ENCODE measurements around the gene CD8A.

The CD8A gene

DNA sequence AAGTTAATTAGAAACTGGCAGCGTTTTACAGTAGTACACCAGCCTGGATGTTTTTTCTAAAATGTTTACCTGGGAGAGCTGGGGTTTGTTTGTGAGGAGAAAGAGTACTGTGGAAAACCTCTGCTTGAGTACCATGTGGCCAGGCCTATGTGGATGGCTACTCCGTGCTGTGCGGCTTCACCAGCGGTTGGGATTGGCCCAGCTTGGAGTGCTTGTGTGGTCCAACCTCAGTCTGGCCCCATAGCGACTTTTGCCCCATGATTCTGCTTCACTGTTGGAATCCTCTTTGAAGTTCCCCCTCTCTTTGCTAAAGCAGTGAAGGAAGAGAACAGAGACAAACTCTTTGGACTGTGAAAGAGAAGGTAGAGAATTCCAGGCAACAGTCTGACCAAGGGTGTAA, 15.9 kb downstream of the CD8A start:
- H3K9me3 ChIP-seq (ENCODE audit: insufficient read depth, low read depth, low read length), result no peaks in the 10 kb centered on the region
- no peak overlapping the region for H3K9ac ChIP-seq (ENCODE audit: low read depth, low read length)
- peaks cover 4% of the 10 kb centered on the region; the same call in 1 of the 2 replicates for H3K4me1 ChIP-seq (ENCODE audit: insufficient read depth, low read length)
- no peak overlapping the region for H3K4me3 ChIP-seq (ENCODE audit: low read length)
- H3K36me3 ChIP-seq (ENCODE audit: insufficient read depth, low read length), result peaks cover 54% of the 10 kb centered on the region
- H3K27me3 ChIP-seq (ENCODE audit: insufficient read depth, low read length), result no peaks in the 10 kb centered on the region
- H3K27ac ChIP-seq (ENCODE audit: low read depth, low read length), result no peak overlapping the region
- WGBS, result 84% methylated on average over 5 of the region's 5 CpGs

DNA sequence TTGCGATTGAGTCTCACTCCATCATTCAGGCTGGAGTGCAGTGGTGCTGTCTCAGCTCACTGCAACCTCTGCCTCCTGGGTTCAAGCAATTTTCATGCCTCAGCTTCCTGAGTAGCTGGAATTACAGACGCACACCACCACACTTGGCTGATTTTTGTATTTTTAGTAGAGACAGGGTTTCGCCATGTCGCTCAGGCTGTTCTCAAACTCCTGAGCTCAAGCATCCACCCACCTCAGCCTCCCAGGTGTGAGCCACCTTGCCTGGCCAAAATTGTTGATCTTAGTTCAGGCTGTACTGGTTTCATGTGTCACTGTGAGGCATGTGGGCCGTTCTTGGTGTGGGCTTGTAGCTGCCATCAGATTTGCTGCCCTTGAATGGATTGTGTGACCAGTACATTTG, 18.1 kb downstream of the CD8A start:
- peaks cover 4% of the 10 kb centered on the region; the same call in 1 of the 2 replicates for H3K4me1 ChIP-seq (ENCODE audit: insufficient read depth, low read length)
- H3K9ac ChIP-seq (ENCODE audit: low read depth, low read length), result no peak overlapping the region
- no peaks in the 10 kb centered on the region for H3K9me3 ChIP-seq (ENCODE audit: insufficient read depth, low read depth, low read length)
- H3K36me3 ChIP-seq (ENCODE audit: insufficient read depth, low read length), result peaks cover 68% of the 10 kb centered on the region
- H3K27ac ChIP-seq (ENCODE audit: low read depth, low read length), result no peak overlapping the region
- no peak overlapping the region for H3K4me3 ChIP-seq (ENCODE audit: low read length)
- 82% methylated on average over 5 of the region's 5 CpGs for WGBS
- H3K27me3 ChIP-seq (ENCODE audit: insufficient read depth, low read length), result no peaks in the 10 kb centered on the region

- H3K36me3 ChIP-seq (ENCODE audit: insufficient read depth, low read length), result peaks cover 80% of the 10 kb centered on the region
- WGBS, result 94% methylated on average over 6 of the region's 6 CpGs
Observed at GRCh38 chr2:86770816-86771301, 19.9 kb downstream of the CD8A start.

DNA sequence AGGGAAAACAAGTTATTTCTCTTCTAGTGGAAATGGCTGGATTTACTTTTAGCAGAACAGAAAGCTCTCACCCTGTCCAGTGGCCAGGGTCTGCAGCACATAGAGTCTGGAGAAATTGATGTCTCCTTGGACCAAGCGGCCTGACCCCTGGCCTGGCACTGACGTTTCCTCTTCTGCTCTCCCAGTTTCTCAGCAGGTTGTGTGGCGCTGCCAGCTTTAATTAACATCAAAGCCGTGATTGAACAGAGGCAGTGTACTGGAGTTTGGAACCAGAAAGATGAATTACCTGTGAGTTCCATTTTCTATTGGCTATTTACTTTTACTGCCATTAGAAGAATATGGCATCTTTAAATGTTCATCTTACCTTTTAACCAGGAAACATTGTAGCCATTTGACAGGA, 20.9 kb downstream of the CD8A start:
- Histone ChIP-seq H3K9me3 (ENCODE audit: insufficient read depth, low read depth, low read length) (no peaks in the 10 kb centered on the region), H3K4me1 (ENCODE audit: insufficient read depth, low read length) (peaks cover 4% of the 10 kb centered on the region; the same call in 1 of the 2 replicates), H3K4me3 (ENCODE audit: low read length) (no peak overlapping the region), H3K9ac (ENCODE audit: low read depth, low read length) (no peak overlapping the region), H3K27me3 (ENCODE audit: insufficient read depth, low read length) (no peaks in the 10 kb centered on the region), H3K27ac (ENCODE audit: low read depth, low read length) (no peak overlapping the region), H3K36me3 (ENCODE audit: insufficient read depth, low read length) (peaks cover 82% of the 10 kb centered on the region)
- 94% methylated on average over 4 of the region's 4 CpGs for WGBS

More at GRCh38 chr2:86770816-86771301, 19.9 kb downstream of the CD8A start:
- no peak overlapping the region for H3K9ac ChIP-seq (ENCODE audit: low read depth, low read length)
- H3K4me3 ChIP-seq (ENCODE audit: low read length), result no peak overlapping the region
- no peaks in the 10 kb centered on the region for H3K9me3 ChIP-seq (ENCODE audit: insufficient read depth, low read depth, low read length)
- H3K27ac ChIP-seq (ENCODE audit: low read depth, low read length), result no peak overlapping the region
- peaks cover 4% of the 10 kb centered on the region; the same call in 1 of the 2 replicates for H3K4me1 ChIP-seq (ENCODE audit: insufficient read depth, low read length)
- H3K27me3 ChIP-seq (ENCODE audit: insufficient read depth, low read length), result no peaks in the 10 kb centered on the region

DNA sequence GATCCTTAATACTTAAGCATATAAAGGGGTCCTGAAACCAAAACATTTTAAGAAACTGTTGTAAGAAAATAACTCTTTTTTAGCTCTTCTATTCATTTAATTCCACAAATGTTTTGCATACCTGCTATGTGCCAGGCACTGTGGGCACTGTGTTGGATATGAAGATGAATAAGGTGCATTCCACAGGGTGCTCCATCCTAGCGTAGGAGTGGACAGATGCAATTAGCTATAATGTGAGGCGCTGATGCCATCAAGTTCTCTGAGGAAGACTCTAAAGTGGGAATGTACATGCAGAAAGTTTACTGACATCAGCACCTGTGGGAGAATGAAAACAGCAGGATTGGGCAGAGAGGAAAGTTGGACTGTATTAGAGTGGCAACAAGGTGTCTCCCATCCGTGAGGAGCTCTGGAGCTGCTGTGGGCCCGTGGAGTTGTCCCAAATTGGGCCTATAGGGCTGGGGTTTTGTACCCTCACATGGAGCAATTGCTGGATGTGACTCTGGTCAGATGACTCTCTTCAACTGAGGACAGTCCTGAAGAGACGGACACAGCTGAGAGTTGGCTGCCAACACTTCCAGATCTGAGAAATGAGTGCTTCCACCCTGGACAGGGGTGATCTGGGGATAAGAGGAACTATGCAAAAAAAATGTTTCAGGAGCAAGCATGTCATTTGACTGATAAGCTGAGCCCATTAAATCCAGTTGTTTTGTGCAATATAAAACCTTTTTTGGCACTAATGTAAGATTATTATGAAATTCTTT, 22.3 kb downstream of the CD8A start:
- peaks cover 68% of the 10 kb centered on the region for H3K36me3 ChIP-seq (ENCODE audit: insufficient read depth, low read length)
- no peaks in the 10 kb centered on the region for H3K4me1 ChIP-seq (ENCODE audit: insufficient read depth, low read length)
- WGBS, result 94% methylated on average over 5 of the region's 5 CpGs

GRCh38 chr2:86765310-86765695, 25.4 kb downstream of the CD8A start:
- H3K36me3 ChIP-seq (ENCODE audit: insufficient read depth, low read length), result peaks cover 40% of the 10 kb centered on the region
- no peaks in the 10 kb centered on the region for H3K9me3 ChIP-seq (ENCODE audit: insufficient read depth, low read depth, low read length)
- H3K9ac ChIP-seq (ENCODE audit: low read depth, low read length), result no peak overlapping the region
- no peak overlapping the region for H3K27ac ChIP-seq (ENCODE audit: low read depth, low read length)
- H3K4me3 ChIP-seq (ENCODE audit: low read length), result no peak overlapping the region
- H3K4me1 ChIP-seq (ENCODE audit: insufficient read depth, low read length), result no peaks in the 10 kb centered on the region
- H3K27me3 ChIP-seq (ENCODE audit: insufficient read depth, low read length), result no peaks in the 10 kb centered on the region
- 100% methylated on average over 1 of the region's 1 CpG for WGBS

More for the DNA sequence above, 22.3 kb downstream of the CD8A start:
- Histone ChIP-seq H3K9me3 (ENCODE audit: insufficient read depth, low read depth, low read length) (no peaks in the 10 kb centered on the region), H3K27ac (ENCODE audit: low read depth, low read length) (no peak overlapping the region), H3K9ac (ENCODE audit: low read depth, low read length) (no peak overlapping the region), H3K4me3 (ENCODE audit: low read length) (no peak overlapping the region), H3K27me3 (ENCODE audit: insufficient read depth, low read length) (no peaks in the 10 kb centered on the region)

GRCh38 chr2:86764661-86765309, 25.9 kb downstream of the CD8A start:
- Histone ChIP-seq H3K4me1 (ENCODE audit: insufficient read depth, low read length) (no peaks in the 10 kb centered on the region), H3K4me3 (ENCODE audit: low read length) (no peak overlapping the region), H3K36me3 (ENCODE audit: insufficient read depth, low read length) (peaks cover 35% of the 10 kb centered on the region), H3K9ac (ENCODE audit: low read depth, low read length) (no peak overlapping the region), H3K9me3 (ENCODE audit: insufficient read depth, low read depth, low read length) (no peaks in the 10 kb centered on the region), H3K27me3 (ENCODE audit: insufficient read depth, low read length) (no peaks in the 10 kb centered on the region), H3K27ac (ENCODE audit: low read depth, low read length) (no peak overlapping the region)
- 55% methylated on average over 4 of the region's 4 CpGs for WGBS

DNA sequence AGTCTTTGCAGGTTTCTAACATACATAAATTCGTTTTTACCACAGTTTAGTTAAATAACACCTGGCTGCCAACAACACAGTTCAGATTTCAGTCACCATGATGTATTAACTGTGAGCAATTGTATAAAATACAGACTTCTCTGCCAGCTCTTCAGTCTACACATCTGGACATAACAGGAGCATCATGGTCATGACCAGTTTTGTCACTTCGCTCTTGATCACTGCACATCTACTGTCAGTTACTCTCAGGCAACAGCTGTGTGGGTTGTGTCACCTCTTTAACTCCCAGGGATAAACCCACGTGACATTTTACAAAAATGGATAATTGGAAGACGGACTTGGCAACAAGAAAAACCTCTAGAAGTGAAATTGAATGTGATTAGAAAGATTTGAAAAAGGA, 30.3 kb downstream of the CD8A start:
- H3K4me1 ChIP-seq (ENCODE audit: insufficient read depth, low read length), result no peaks in the 10 kb centered on the region
- WGBS, result 95% methylated on average over 4 of the region's 4 CpGs
- no peak overlapping the region for H3K27ac ChIP-seq (ENCODE audit: low read depth, low read length)
- H3K9ac ChIP-seq (ENCODE audit: low read depth, low read length), result no peak overlapping the region
- H3K36me3 ChIP-seq (ENCODE audit: insufficient read depth, low read length), result peaks cover 18% of the 10 kb centered on the region
- no peaks in the 10 kb centered on the region for H3K9me3 ChIP-seq (ENCODE audit: insufficient read depth, low read depth, low read length)
- no peaks in the 10 kb centered on the region for H3K27me3 ChIP-seq (ENCODE audit: insufficient read depth, low read length)
- H3K4me3 ChIP-seq (ENCODE audit: low read length), result no peak overlapping the region

DNA sequence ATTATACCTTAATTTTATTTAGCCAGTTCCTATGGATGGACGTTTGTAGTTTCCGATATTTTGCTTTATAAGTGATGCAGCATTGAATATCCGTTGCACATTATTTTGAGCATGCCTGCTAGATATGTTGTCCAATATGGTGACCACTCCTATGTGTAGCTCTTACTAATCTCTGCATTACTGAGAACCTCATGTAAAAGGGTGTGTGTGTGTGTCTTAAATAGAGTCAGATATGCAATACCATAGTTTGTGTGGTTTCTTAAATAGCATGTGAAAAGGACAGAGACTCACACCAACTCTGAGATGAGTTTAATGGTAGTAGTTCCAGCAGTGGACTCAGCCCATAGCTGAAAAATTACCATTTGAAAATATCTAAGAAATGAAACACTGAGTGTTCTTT, 32.3 kb downstream of the CD8A start:
- no peak overlapping the region for H3K4me3 ChIP-seq (ENCODE audit: low read length)
- WGBS, result 95% methylated on average over 3 of the region's 3 CpGs
- H3K27me3 ChIP-seq (ENCODE audit: insufficient read depth, low read length), result no peaks in the 10 kb centered on the region
- H3K27ac ChIP-seq (ENCODE audit: low read depth, low read length), result no peak overlapping the region
- no peaks in the 10 kb centered on the region for H3K9me3 ChIP-seq (ENCODE audit: insufficient read depth, low read depth, low read length)
- H3K36me3 ChIP-seq (ENCODE audit: insufficient read depth, low read length), result peaks cover 33% of the 10 kb centered on the region
- no peak overlapping the region for H3K9ac ChIP-seq (ENCODE audit: low read depth, low read length)
- H3K4me1 ChIP-seq (ENCODE audit: insufficient read depth, low read length), result no peaks in the 10 kb centered on the region

- H3K4me1 ChIP-seq (ENCODE audit: insufficient read depth, low read length), result peaks cover 3% of the 10 kb centered on the region; the same call in 1 of the 2 replicates
- H3K27ac ChIP-seq (ENCODE audit: low read depth, low read length), result no peak overlapping the region
- no peak overlapping the region for H3K4me3 ChIP-seq (ENCODE audit: low read length)
- H3K36me3 ChIP-seq (ENCODE audit: insufficient read depth, low read length), result peaks cover 68% of the 10 kb centered on the region
- no peak overlapping the region for H3K9ac ChIP-seq (ENCODE audit: low read depth, low read length)
- H3K9me3 ChIP-seq (ENCODE audit: insufficient read depth, low read depth, low read length), result peaks cover 10% of the 10 kb centered on the region; the same call in 1 of the 2 replicates
- H3K27me3 ChIP-seq (ENCODE audit: insufficient read depth, low read length), result no peaks in the 10 kb centered on the region
Observed at GRCh38 chr2:86753606-86754005, 37.1 kb downstream of the CD8A start.

DNA sequence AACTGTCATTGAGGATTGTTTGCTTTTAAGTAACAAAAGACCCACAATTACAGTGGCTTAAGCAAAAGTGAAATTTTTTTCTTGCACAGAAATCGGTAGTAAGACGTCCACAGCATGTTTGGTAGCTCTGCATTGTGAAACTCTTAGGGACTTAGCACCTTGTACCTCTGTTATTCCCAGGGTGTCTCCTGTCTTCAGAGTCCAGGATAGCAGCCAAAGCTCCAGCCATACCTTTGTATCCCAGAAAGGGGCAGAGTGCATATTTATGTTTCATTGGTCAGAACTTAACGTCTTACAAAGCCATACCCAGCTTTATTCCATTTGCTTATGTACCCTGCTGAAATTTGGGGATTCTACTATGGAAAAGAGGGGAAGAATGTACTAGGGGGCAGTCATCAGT, 37.8 kb downstream of the CD8A start:
- Histone ChIP-seq H3K9me3 (ENCODE audit: insufficient read depth, low read depth, low read length) (peaks cover 10% of the 10 kb centered on the region; the same call in 1 of the 2 replicates), H3K27me3 (ENCODE audit: insufficient read depth, low read length) (no peaks in the 10 kb centered on the region), H3K36me3 (ENCODE audit: insufficient read depth, low read length) (peaks cover 68% of the 10 kb centered on the region), H3K9ac (ENCODE audit: low read depth, low read length) (no peak overlapping the region), H3K4me3 (ENCODE audit: low read length) (no peak overlapping the region), H3K27ac (ENCODE audit: low read depth, low read length) (no peak overlapping the region), H3K4me1 (ENCODE audit: insufficient read depth, low read length) (peaks cover 7% of the 10 kb centered on the region; the same call in 1 of the 2 replicates)
- WGBS, result 94% methylated on average over 3 of the region's 3 CpGs
